GM21576 (cell line): ENCODE measurements around the gene BIN1.
"Not testable (repeated sequence)": the region's sequence is repeated elsewhere in the genome, so short reads cannot be mapped to it uniquely, and the experiment has no call there.

ENCODE experiments used
- ATAC-seq: cut with Tn5 transposase; IDR thresholded peaks from one replicate; pipeline ENCODE4 v1.9.1; 2021; ENCODE audit warnings: mild to moderate bottlenecking, moderate library complexity; ENCODE audit not compliant: unreplicated experiment

The BIN1 gene

DNA sequence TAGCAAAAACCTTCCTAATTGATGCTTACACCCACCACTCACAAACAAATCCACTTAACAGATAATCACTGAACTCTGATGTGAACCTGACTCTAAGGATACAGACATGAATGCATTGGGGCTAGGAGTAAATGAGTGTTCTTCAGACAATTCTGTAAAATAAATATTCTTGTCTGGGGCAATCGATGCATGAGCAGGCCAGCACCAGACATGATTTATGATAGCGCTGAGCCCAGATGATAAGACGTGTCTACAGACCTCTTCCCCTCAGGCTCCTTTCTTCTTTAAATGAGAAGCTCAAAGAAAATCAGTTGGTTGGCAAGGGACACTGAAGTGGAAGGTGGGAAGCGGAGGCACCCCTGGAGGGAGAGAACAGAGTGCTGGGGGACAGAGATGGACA is 27.3 kb upstream of the BIN1 start:
- no peak for ATAC-seq

DNA sequence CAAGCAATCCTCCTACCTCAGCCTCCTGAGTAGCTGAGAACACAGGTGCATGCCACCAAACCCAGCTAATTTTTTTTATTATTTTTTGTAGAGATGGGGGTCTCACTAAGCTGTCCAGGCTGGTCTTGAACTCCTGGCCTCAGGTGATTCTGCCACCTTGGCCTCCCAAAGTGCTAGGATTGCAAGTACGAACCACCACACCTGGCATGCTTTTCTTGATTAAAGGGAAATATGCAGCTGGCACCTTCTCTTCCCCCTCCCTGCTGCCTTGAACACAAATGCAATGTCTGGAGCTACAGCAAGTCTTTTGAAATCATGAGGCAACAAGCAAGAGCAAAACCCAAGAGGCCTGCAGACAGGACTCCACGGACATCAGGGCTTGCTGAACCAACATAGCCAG is 26.8 kb upstream of the BIN1 start:
- no peak for ATAC-seq

- no peak for ATAC-seq
Measured at GRCh38 chr2:127130421-127130820, 23.5 kb upstream of the BIN1 start.

- ATAC-seq = no peak
Measured at GRCh38 chr2:127129937-127130336, 23.0 kb upstream of the BIN1 start.

DNA sequence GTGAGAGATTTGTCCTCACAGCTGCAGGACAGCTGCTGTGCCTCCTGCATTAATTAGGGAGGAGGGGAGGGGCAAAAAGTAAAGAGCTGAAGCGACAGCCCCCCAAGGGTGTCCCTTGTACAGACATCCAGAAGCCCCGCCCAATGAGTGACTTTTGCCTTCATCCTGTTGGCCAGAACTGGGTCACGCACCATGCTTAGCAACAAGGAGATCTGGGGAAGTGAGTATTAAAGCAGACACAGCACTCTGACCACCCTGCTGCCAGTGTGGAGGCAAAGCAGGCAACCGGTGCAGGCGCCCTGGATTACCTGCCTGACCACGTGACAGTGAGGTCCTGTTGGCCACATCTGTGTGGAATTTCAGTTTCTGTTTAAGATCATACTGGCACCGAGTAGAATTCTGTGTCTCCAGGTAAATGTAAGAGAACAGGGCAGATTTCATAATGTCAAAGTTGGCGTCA is 21.5 kb upstream of the BIN1 start:
- ATAC-seq = peak; percentile 94

GRCh38 chr2:127125821-127126220 is 18.9 kb upstream of the BIN1 start:
- ATAC-seq = no peak

DNA sequence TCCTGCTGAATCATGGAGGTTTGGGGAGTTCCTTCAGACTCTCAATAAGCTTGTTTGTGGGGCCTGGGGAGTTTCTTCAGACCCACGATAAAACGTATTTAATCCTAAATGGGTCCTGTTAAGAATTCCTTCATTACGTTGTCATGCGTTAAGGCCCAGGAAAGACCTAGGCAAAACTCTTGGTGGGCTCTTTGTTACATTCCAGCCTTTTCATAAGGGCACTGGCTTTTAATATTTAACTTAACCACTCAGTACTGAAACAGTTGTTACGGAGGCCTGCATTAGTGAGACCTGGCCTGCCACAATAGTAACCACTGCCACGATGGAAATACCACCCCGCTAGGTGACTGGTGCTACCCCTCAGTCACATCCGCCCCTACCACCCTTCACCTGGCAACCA is 17.5 kb upstream of the BIN1 start:
- no peak for ATAC-seq

DNA sequence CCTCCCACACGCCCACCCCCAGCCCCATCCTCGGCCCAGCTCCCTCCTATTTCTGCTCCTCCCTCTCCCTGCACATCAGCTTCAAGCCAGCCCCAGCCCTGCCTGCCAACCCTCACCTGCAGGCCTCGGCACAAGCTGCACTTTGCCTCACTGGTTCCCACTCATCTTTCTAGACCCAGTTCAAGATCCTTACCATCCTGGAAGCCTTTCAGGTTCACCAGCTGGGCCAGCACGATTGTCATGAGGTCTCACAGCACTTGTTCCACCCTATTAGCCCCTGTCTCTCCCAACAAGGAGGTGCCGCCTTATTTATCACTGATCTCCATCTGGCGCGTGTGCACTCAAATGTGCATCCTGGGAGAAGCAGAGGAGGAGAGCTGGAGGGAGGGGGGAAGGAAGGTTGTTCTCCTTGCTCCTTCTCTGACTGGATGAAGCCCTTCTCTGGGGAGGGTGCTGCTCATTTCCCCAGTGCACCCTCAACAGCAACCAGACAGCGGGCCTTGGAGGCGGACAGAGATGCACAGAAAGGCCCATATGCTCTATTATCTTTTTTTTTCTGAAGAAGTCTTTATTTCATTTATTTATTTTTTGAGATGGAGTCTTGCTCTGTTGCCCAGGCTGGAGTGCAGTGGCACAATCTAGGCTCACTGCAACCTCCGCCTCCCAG is 15.5 kb upstream of the BIN1 start:
- no peak for ATAC-seq

GRCh38 chr2:127121776-127122176 is 14.8 kb upstream of the BIN1 start:
- ATAC-seq = no peak

DNA sequence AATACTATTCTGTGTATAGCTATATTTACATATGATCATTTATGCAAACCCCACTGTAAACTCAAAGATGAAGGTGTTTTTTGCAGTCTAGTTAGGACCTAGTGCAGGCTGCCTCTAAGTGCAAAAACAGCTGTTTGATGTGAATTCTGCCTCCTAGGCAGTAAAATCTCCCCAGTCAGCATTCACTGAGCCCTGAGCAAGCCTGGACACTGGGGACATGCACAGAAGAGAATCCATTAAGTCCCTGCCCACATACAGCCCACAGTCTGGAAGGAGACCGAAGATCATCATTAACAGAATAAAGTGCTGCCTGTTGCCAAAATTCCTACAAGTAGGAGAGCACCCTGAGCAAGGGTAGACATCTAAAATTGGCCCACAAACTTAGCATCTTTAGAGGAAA is 14.4 kb upstream of the BIN1 start:
- no peak for ATAC-seq

GRCh38 chr2:127120408-127120807 is 13.5 kb upstream of the BIN1 start:
- not testable (repeated sequence) for ATAC-seq

GRCh38 chr2:127118467-127118866 is 11.5 kb upstream of the BIN1 start:
- no peak for ATAC-seq

DNA sequence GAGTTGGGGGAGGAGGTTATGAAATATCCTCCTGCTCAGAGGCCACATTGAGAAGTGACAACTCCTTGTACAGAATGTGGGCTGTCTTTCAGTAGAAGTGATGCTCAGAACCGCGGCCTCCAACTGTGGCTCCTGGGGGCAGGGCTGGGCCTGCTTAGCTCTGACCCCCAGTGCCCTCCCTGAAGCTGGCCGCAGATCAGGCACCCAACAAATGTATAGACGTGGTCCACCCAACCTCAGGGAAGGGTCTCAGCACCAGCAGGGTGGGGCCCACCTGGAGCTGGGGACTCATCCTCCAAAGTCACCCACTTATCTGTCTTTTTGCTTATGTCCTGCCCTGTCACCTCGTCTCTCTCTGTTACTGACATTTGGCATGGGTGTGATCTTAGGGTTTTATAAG is 11.1 kb upstream of the BIN1 start:
- no peak for ATAC-seq

DNA sequence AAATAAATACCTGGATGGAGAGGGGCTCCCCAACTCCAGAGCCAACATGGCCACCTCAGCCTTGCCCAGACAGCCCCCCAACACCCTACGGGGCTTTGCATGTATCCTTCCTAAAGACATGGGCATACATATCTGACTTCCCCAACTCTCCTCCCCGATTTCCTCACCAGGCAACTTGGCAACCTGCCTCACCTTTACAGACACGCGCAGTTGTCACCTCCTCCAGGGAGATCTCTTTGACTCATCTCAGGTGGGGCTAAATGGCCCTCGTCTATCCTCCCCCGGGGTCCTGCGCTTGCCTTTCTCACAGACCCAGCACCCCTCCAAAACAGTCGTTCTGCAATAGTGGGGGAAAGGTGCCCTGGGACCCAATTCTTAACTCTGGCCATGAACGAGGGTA is 10.6 kb upstream of the BIN1 start:
- ATAC-seq = no peak

DNA sequence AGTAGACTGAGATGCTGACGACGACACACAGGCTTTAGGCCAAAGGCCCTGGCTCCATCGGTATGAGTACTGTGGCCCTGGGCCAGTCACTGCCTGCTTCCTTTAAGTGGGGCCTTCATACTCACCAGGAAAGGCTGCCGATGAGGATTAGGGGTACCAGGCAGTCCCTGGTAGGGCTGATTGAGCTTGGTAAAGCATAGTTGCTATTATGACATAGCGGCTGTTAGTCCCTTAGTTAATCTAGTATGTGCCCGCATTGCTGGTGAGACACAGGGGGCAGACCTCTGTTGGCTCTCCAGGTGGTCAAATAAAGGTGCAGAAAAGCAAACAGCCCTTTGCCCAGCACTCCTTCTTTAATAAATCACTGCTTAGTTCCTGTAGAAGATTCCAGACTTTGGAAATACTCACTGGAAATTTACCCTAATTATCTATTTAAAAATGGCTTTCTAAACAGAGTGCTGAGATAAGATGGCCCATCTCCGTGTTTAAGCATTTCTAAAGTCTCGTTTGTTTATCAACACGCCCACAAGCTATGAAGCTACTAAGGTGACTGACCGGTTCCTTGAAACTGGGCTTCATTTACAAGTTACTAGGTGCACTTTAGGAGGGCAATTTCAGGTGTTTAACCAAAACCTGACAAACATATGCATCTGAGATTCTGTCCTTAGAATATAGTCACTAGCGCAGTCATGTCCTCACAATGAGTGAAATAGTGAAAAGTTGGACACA is 8.7 kb upstream of the BIN1 start:
- no peak for ATAC-seq

- ATAC-seq = no peak
Measured at GRCh38 chr2:127110985-127111384, 4.0 kb upstream of the BIN1 start.

- no peak for ATAC-seq
Measured at GRCh38 chr2:127108090-127108523, 1.2 kb upstream of the BIN1 start.

DNA sequence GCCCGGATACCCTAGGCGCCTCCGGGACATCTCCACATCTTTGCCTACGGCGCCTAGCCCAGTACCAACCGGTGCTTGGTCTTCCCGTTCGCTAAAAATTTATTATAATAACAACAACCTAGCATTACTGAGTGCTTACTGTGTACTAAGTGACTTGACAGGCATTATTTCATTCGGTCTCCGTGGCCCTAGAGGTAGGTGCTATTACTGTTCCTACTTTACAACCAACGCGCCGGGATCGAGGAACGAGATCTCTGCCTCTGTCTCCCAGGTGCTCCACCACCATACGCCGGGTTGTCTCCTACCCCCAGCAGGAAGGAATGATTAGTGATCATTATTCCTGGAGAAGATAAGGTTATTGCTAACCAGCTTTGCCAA is 657 bp upstream of the BIN1 start:
- peak; percentile 15 for ATAC-seq

DNA sequence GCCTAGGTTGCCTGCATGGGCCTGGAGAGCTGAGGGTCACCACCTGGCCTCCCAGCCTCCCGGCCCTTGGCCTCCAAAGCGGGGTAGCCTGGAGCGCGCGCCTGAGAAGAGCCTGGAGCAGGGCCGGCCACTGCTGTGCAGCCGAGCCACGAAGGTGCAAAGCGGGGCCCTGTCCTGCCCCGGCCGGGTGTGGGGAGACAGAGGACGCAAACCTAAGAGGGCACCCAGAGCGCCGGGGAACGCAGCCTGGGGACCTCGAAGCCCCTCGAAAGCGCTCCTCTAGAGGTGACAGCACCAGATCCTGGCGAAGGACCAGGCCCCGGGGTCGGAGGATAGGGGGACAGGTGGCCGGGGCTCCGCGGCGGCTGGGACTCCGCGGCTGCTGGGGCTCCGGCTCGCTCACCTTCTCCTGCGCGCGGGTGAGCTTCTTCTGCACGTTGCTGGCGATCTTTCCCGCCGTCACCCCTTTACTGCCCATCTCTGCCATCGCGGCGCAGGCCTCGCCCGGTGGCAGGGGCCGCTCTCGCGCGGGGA is 430 bp downstream of the BIN1 start:
- peak; percentile 8 for ATAC-seq

- ATAC-seq = no peak
Measured at GRCh38 chr2:127105656-127106456, 1.1 kb downstream of the BIN1 start.

DNA sequence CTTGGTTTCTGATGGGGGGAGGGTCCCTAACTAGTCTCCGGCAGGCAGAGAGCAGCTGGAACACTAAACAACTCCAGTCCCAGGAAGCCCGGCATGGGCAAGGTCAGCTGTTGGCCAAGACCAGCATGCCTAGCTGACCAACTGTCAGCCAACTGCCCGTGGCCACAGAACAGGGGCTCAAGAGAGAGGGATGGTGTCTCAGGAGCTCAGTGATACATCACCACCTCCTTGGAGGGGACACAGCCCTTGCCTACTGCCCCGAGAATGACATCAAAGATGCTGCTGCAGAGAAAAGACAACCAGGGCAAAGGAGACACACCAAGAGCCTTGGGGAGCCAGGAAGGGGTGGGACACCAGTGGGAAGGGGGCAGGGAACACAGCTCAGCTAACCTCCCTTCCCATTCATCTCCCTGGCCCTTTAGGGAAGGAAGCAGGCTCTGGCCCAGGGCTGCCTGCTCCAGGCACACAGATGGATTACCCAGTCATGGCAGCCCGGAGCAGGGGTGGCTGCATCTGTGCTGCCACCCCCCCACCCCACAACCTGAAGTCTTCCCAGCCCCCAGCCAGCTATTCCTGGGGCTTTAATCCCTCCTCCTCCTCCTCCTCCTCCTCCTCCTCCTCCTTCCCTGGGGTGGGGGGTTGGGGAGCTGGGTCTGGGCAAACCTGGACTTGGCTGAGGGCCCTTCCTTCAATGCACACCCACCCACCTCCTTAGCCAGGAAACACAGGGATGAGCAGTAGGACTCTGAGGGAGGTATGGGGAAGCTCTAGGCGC is 1.9 kb downstream of the BIN1 start:
- no peak for ATAC-seq
